GM21526 (cell line): Measurements from ENCODE around the gene BRAF.
A peak's percentile ranks its signal among the peaks of the same experiment; 100 is the strongest.
"Not testable (repeated sequence)": the region's sequence is repeated elsewhere in the genome, so short reads cannot be mapped to it uniquely, and the experiment has no call there.

Experiments
- ATAC-seq: cut with Tn5 transposase; IDR thresholded peaks from one replicate; pipeline ENCODE4 v1.9.1; 2021; ENCODE audit warnings: moderate library complexity; ENCODE audit not compliant: unreplicated experiment, low FRiP score

Gene BRAF

GRCh38 chr7:140723574-140723973 lies 201.2 kb downstream of the BRAF start:
- ATAC-seq, result no peak

- no peak for ATAC-seq
Measured at GRCh38 chr7:140723006-140723405, 201.7 kb downstream of the BRAF start.

- no peak for ATAC-seq
Measured at GRCh38 chr7:140722254-140722653, 202.5 kb downstream of the BRAF start.

- no peak for ATAC-seq
Measured at GRCh38 chr7:140719721-140720120, 205.0 kb downstream of the BRAF start.

- ATAC-seq, result no peak
Measured at GRCh38 chr7:140714331-140715040, 210.2 kb downstream of the BRAF start.

- ATAC-seq, result not testable (repeated sequence)
Measured at GRCh38 chr7:140712392-140712791, 212.3 kb downstream of the BRAF start.

- not testable (repeated sequence) for ATAC-seq
Measured at GRCh38 chr7:140708764-140709163, 216.0 kb downstream of the BRAF start.

GRCh38 chr7:140707132-140707531 lies 217.6 kb downstream of the BRAF start:
- no peak for ATAC-seq

GRCh38 chr7:140704205-140704604 lies 220.5 kb downstream of the BRAF start:
- ATAC-seq, result no peak

- ATAC-seq, result no peak
Measured at GRCh38 chr7:140702774-140703173, 222.0 kb downstream of the BRAF start.

GRCh38 chr7:140698477-140698876 lies 226.3 kb downstream of the BRAF start:
- no peak for ATAC-seq

- ATAC-seq, result no peak
Measured at GRCh38 chr7:140697447-140698143, 227.1 kb downstream of the BRAF start.

- peak; percentile 92 for ATAC-seq
Measured at GRCh38 chr7:140696680-140697446, 227.9 kb downstream of the BRAF start, which contains the start of gene NDUFB2. Gene NDUFB2, plus strand, starts transcription at chr7:140696708. Its CDS starts 37 bp downstream, at chr7:140696745.

GRCh38 chr7:140696024-140696679 lies 228.6 kb downstream of the BRAF start:
- no peak for ATAC-seq

GRCh38 chr7:140695381-140695780 lies 229.3 kb downstream of the BRAF start:
- no peak for ATAC-seq

- no peak for ATAC-seq
Measured at GRCh38 chr7:140694592-140694991, 230.1 kb downstream of the BRAF start.

GRCh38 chr7:140693849-140694248 lies 230.9 kb downstream of the BRAF start:
- not testable (repeated sequence) for ATAC-seq

- ATAC-seq, result no peak
Measured at GRCh38 chr7:140691376-140692045, 233.2 kb downstream of the BRAF start.

- ATAC-seq, result no peak
Measured at GRCh38 chr7:140689199-140690152, 235.3 kb downstream of the BRAF start.
